Mucosa of stomach (tissue), 1 donor: Measurements from ENCODE around the gene AP3B1.
A peak's percentile ranks its signal among the peaks of the same experiment; 100 is the strongest.

ENCODE experiments used
- H3K27me3 ChIP-seq: one replicate; pipeline ENCODE4 v1.7.0; 2013; ENCODE audit warnings: mild to moderate bottlenecking, low read length; ENCODE audit not compliant: control insufficient read depth, insufficient read depth
- H3K36me3 ChIP-seq: one replicate; pipeline ENCODE4 v1.7.0; 2013; ENCODE audit warnings: low read length; ENCODE audit not compliant: control insufficient read depth, insufficient read depth
- H3K4me1 ChIP-seq: one replicate; pipeline ENCODE4 v1.7.0; 2013; ENCODE audit warnings: mild to moderate bottlenecking, low read length; ENCODE audit not compliant: control insufficient read depth, insufficient read depth
- H3K4me3 ChIP-seq: one replicate; pipeline ENCODE4 v1.7.0; 2013; ENCODE audit warnings: low read length
- H3K9ac ChIP-seq: one replicate; pipeline ENCODE4 v1.7.0; 2013; ENCODE audit warnings: mild to moderate bottlenecking, low read length, moderate library complexity
- H3K9me3 ChIP-seq: one replicate; pipeline ENCODE4 v1.7.0; 2013; ENCODE audit warnings: mild to moderate bottlenecking, low read length, moderate library complexity; ENCODE audit not compliant: control insufficient read depth
- donor health status: Pancreatic carcinoma.

The AP3B1 gene, protein sequence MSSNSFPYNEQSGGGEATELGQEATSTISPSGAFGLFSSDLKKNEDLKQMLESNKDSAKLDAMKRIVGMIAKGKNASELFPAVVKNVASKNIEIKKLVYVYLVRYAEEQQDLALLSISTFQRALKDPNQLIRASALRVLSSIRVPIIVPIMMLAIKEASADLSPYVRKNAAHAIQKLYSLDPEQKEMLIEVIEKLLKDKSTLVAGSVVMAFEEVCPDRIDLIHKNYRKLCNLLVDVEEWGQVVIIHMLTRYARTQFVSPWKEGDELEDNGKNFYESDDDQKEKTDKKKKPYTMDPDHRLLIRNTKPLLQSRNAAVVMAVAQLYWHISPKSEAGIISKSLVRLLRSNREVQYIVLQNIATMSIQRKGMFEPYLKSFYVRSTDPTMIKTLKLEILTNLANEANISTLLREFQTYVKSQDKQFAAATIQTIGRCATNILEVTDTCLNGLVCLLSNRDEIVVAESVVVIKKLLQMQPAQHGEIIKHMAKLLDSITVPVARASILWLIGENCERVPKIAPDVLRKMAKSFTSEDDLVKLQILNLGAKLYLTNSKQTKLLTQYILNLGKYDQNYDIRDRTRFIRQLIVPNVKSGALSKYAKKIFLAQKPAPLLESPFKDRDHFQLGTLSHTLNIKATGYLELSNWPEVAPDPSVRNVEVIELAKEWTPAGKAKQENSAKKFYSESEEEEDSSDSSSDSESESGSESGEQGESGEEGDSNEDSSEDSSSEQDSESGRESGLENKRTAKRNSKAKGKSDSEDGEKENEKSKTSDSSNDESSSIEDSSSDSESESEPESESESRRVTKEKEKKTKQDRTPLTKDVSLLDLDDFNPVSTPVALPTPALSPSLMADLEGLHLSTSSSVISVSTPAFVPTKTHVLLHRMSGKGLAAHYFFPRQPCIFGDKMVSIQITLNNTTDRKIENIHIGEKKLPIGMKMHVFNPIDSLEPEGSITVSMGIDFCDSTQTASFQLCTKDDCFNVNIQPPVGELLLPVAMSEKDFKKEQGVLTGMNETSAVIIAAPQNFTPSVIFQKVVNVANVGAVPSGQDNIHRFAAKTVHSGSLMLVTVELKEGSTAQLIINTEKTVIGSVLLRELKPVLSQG

DNA sequence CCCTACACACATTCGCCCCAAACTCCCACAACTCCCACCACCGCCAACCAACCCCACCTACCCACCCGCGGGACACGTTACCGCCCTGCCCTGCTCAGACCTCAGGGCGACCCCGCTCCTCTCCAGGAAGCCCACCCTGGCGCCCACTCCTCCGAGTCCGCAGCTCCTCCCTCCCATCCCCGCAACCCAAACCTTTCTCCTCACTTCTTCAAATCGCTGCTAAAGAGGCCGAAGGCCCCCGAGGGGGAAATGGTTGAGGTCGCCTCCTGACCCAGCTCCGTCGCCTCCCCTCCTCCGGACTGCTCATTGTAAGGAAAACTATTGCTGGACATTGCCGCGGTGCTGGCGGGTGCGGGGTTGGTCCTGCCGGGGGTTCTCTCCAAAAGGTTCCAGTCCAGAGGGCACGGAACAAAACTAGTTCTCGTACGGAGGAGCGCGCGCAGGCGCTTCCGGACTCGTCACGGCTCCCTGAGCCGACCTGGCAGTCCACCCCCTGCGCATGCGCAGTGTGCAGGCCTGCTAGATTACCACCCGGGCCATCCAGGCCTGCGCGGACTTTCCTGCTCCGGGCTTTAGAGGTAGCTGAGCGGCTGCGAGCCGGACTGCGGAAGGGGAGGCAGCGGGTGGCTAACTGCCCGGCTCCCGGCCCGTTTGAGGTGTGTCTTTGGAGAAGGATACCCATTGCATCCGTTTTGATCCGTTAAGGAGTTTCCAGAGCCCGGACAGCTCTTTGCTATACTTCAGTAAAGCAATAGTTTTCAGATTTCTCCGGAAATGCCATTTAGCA lies at the start of gene AP3B1:
Gene AP3B1 (minus strand): TSS at position 451 of the 787 bp plus-strand sequence. CDS start 119 bp downstream, at position 332.
- peaks cover 9% of the 10 kb centered on the region for H3K4me1 ChIP-seq
- H3K36me3 ChIP-seq, result no peaks in the 10 kb centered on the region
- H3K9me3 ChIP-seq, result no peaks in the 10 kb centered on the region
- no peaks in the 10 kb centered on the region for H3K27me3 ChIP-seq
- H3K9ac ChIP-seq, result peak within 1 kb of the TSS; percentile 100
- peak within 1 kb of the TSS; percentile 99 for H3K4me3 ChIP-seq

DNA sequence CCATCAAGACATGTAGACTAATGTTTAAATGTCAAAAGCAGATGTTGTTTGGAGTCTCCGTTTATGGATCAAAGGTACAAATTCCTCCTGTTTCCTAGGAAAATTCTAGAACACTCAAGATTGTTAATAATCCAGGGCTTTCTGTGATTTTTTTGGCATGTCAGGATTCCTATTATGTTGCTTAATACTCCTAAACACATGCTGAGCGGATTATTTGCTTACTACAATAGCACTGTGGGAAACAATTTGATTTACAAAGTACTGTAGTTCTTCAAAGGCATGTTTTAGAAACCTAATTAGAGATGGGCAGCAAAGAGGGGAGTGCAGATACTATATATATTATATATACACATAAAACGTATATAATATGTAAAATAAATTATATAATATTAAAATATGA lies 46.9 kb upstream of the AP3B1 start:
- Histone ChIP-seq H3K4me3 (no peak overlapping the region), H3K36me3 (no peaks in the 10 kb centered on the region), H3K4me1 (no peaks in the 10 kb centered on the region), H3K27me3 (no peaks in the 10 kb centered on the region), H3K9me3 (peaks cover 4% of the 10 kb centered on the region), H3K9ac (no peak overlapping the region)

DNA sequence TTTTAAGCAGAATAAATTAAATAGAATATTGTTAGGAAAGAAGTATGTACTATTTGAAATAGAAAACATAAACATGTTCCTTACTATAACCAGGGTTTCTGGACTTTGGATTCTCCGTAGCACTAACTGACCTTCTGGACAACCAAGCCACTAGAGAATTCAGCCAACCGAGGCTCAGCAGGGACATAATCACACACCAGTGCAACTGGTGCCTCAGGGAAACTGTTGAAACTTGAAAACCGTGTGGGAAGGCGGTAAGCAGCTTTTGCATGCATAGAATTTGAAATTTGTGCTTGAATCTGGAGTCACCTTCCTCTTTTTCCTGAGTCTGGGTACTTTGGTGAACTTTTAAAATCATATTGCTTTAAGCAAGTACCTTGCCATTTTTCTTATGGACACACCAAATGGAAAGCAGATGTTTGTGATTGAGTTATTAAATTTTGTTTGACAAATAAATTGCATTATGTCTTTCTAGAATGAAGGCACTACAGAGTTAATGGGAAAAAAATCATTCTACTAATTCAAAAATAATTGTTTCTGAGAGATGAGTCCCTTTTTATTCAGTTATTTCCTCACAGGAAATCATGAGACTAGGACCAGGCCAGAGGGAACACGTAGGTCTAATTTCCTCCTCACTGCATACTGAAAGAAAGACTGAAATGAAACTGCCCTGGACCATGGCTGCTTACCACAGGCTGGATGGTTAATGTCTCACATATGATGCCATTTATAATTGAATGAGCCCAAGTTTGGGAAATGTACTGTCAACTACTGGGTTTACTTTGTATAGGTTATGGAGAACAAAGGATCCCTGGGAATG lies 45.3 kb upstream of the AP3B1 start:
- no peak overlapping the region for H3K4me3 ChIP-seq
- no peaks in the 10 kb centered on the region for H3K27me3 ChIP-seq
- no peak overlapping the region for H3K9ac ChIP-seq
- no peaks in the 10 kb centered on the region for H3K4me1 ChIP-seq
- peaks cover 4% of the 10 kb centered on the region for H3K9me3 ChIP-seq
- H3K36me3 ChIP-seq, result no peaks in the 10 kb centered on the region

GRCh38 chr5:78336698-78337097 lies 42.2 kb upstream of the AP3B1 start:
- H3K36me3 ChIP-seq, result no peaks in the 10 kb centered on the region
- no peak overlapping the region for H3K9ac ChIP-seq
- H3K4me3 ChIP-seq, result no peak overlapping the region
- H3K4me1 ChIP-seq, result peaks cover under 1% of the 10 kb centered on the region
- no peaks in the 10 kb centered on the region for H3K27me3 ChIP-seq
- peaks cover 4% of the 10 kb centered on the region for H3K9me3 ChIP-seq

DNA sequence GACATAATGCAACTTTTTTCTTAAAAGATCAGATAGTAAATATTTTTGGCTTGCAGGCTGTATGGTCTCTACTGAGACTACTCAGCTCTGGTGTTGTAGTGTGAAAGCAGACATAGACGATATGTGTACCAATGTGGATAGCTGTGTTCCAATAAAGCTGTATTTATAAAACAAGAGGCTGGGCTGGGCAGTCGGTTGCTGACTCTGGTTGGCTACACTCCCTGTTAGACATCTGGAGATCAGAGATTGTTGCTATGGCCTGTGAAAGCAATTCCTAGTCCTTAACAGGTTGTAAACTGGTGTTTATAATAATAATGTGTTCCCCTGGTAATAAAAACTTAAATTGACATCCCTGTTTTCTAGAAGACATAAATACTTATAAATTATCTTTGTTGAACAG lies 41.5 kb upstream of the AP3B1 start:
- H3K4me1 ChIP-seq, result peaks cover 6% of the 10 kb centered on the region
- H3K36me3 ChIP-seq, result no peaks in the 10 kb centered on the region
- H3K27me3 ChIP-seq, result no peaks in the 10 kb centered on the region
- H3K4me3 ChIP-seq, result no peak overlapping the region
- no peak overlapping the region for H3K9ac ChIP-seq
- peaks cover 4% of the 10 kb centered on the region for H3K9me3 ChIP-seq

GRCh38 chr5:78334811-78335210 lies 40.3 kb upstream of the AP3B1 start:
- H3K4me3 ChIP-seq, result no peak overlapping the region
- peaks cover 6% of the 10 kb centered on the region for H3K4me1 ChIP-seq
- H3K36me3 ChIP-seq, result no peaks in the 10 kb centered on the region
- no peaks in the 10 kb centered on the region for H3K27me3 ChIP-seq
- no peak overlapping the region for H3K9ac ChIP-seq
- H3K9me3 ChIP-seq, result peaks cover 4% of the 10 kb centered on the region

GRCh38 chr5:78331523-78332080 lies 37.1 kb upstream of the AP3B1 start:
- no peak overlapping the region for H3K4me3 ChIP-seq
- H3K9ac ChIP-seq, result no peak overlapping the region
- H3K36me3 ChIP-seq, result no peaks in the 10 kb centered on the region
- H3K4me1 ChIP-seq, result peaks cover 11% of the 10 kb centered on the region
- H3K27me3 ChIP-seq, result no peaks in the 10 kb centered on the region
- H3K9me3 ChIP-seq, result no peaks in the 10 kb centered on the region

GRCh38 chr5:78328585-78329173 lies 34.2 kb upstream of the AP3B1 start:
- Histone ChIP-seq H3K9me3 (no peaks in the 10 kb centered on the region), H3K4me1 (peaks cover 11% of the 10 kb centered on the region), H3K4me3 (no peak overlapping the region), H3K36me3 (no peaks in the 10 kb centered on the region), H3K9ac (no peak overlapping the region), H3K27me3 (no peaks in the 10 kb centered on the region)

- Histone ChIP-seq H3K27me3 (no peaks in the 10 kb centered on the region), H3K4me3 (no peak overlapping the region), H3K9ac (no peak overlapping the region), H3K9me3 (no peaks in the 10 kb centered on the region), H3K4me1 (peaks cover 11% of the 10 kb centered on the region), H3K36me3 (no peaks in the 10 kb centered on the region)
These were observed 33.4 kb upstream of the AP3B1 start for GRCh38 chr5:78327761-78328510.

- no peaks in the 10 kb centered on the region for H3K36me3 ChIP-seq
- H3K4me1 ChIP-seq, result peaks cover 11% of the 10 kb centered on the region
- no peak overlapping the region for H3K9ac ChIP-seq
- no peaks in the 10 kb centered on the region for H3K27me3 ChIP-seq
- no peaks in the 10 kb centered on the region for H3K9me3 ChIP-seq
- no peak overlapping the region for H3K4me3 ChIP-seq
These were observed 32.4 kb upstream of the AP3B1 start for GRCh38 chr5:78326930-78327329.
